Vagina (tissue), 2 donors: ENCODE data around the gene FCHO2. TPM values are rescaled to one million over a fixed set of nuclear protein-coding genes. Genes with fewer than 3 reads are reported as not detected.

ENCODE experiments used
- DNase-seq, 2 donors: peaks; one replicate each; pipeline ENCODE4 v3.0.0-alpha.2; 2017; ENCODE audit errors: extremely low spot score in 2 of 2
- H3K27ac ChIP-seq: fragments of 200-600 bp; sonication (generic); one replicate; pipeline ENCODE4 v1.5.1; 2019
- H3K27me3 ChIP-seq: fragments of 200-600 bp; sonication (generic); one replicate; pipeline ENCODE4 v1.5.1; 2019
- H3K36me3 ChIP-seq, 2 donors: fragments of 200-600 bp; sonication (generic); one replicate each; pipeline ENCODE4 v1.5.1; 2017 to 2019
- H3K4me1 ChIP-seq: fragments of 200-600 bp; sonication (generic); one replicate; pipeline ENCODE4 v1.5.1; 2019
- H3K4me3 ChIP-seq, 2 donors: fragments of 200-600 bp; sonication (generic); 1 replicate in 1 of 2; 2 replicates in 1 of 2; pipeline ENCODE4 v1.5.1; 2016 to 2019
- H3K9me3 ChIP-seq: fragments of 200-600 bp; sonication (generic); one replicate; pipeline ENCODE4 v1.5.1; 2019
- CTCF ChIP-seq, 3 experiments: fragments of 450-650 bp in 2 of 3; fragments of 200-600 bp in 1 of 3; sonication (generic) in 1 of 3; IDR thresholded peaks; one replicate each; pipeline ENCODE4 v1.5.1; 2017 to 2019; ENCODE audit warnings: antibody characterized with exemption in 3 of 3, mild to moderate bottlenecking in 2 of 3, moderate library complexity in 2 of 3
- POLR2A ChIP-seq, 2 donors: fragments of 450-650 bp; IDR thresholded peaks; one replicate each; pipeline ENCODE4 v1.6.1; 2017; ENCODE audit warnings: antibody characterized with exemption in 2 of 2, mild to moderate bottlenecking in 2 of 2, moderate library complexity in 2 of 2
- POLR2AphosphoS5 ChIP-seq, 2 donors: sonication (generic); formaldehyde crosslinking; IDR thresholded peaks; one replicate each; pipeline ENCODE4 v1.9.0; 2017; ENCODE audit warnings: antibody characterized with exemption in 2 of 2, mild to moderate bottlenecking in 2 of 2, low read depth in 1 of 2; ENCODE audit not compliant: insufficient read depth in 1 of 2
- intact Hi-C: fragments of 100-400 bp; cut with DNase I; formaldehyde crosslinking; loops from one replicate; pipeline ENCODE4 v1.15.1; 2023
- total RNA-seq: library from RNA; depleted of rRNA; stranded (reverse); fragments of >200 nt; gene quantifications from one replicate; pipeline ENCODE4 v1.2.3, GENCODE V29; 2016

The FCHO2 gene
- total RNA-seq, 1 donor from 2014 or later, result 32.9 TPM

- no peak overlapping the region for H3K4me3 ChIP-seq
- no peaks in the 10 kb centered on the region for H3K27me3 ChIP-seq
- TF ChIP-seq POLR2AphosphoS5 (IDR thresholded peaks at IDR 0.05; ENCODE audit: insufficient read depth in 1 of 2, low read depth in 1 of 2) (no peak), POLR2A (IDR thresholded peaks at IDR 0.05) (no peak), CTCF (IDR thresholded peaks at IDR 0.05) (no peak)
- DNase-seq, result no peak
- intact Hi-C loops, result no loop called here
- H3K4me1 ChIP-seq, result no peaks in the 10 kb centered on the region
- H3K9me3 ChIP-seq, result no peaks in the 10 kb centered on the region
- peaks cover 0 to 29% of the 10 kb centered on the region in 2 donors for H3K36me3 ChIP-seq
- H3K27ac ChIP-seq, result no peak overlapping the region
Observed at GRCh38 chr5:73039082-73039481, 83.2 kb downstream of the FCHO2 start.

- TF ChIP-seq CTCF (IDR thresholded peaks at IDR 0.05), result no peak
- TF ChIP-seq POLR2A (IDR thresholded peaks at IDR 0.05), result no peak
- TF ChIP-seq POLR2AphosphoS5 (IDR thresholded peaks at IDR 0.05; ENCODE audit: insufficient read depth in 1 of 2, low read depth in 1 of 2), result no peak
- no peaks in the 10 kb centered on the region for H3K9me3 ChIP-seq
- intact Hi-C loops, result no loop called here
- peaks cover 0 to 5% of the 10 kb centered on the region in 2 donors for H3K36me3 ChIP-seq
- no peaks in the 10 kb centered on the region for H3K4me1 ChIP-seq
- no peak overlapping the region for H3K27ac ChIP-seq
- no peak overlapping the region for H3K4me3 ChIP-seq
- DNase-seq, result no peak
- H3K27me3 ChIP-seq, result no peaks in the 10 kb centered on the region
Observed at GRCh38 chr5:73042993-73043392, 87.2 kb downstream of the FCHO2 start.

GRCh38 chr5:73044546-73044945, 88.7 kb downstream of the FCHO2 start:
- Histone ChIP-seq H3K27me3 (no peaks in the 10 kb centered on the region), H3K9me3 (no peaks in the 10 kb centered on the region), H3K4me1 (no peaks in the 10 kb centered on the region), H3K36me3 (no peaks in the 10 kb centered on the region), H3K27ac (no peak overlapping the region), H3K4me3 (no peak overlapping the region)
- intact Hi-C loops, result no loop called here
- no peak for DNase-seq
- no peak for TF ChIP-seq CTCF (IDR thresholded peaks at IDR 0.05)
- no peak for TF ChIP-seq POLR2AphosphoS5 (IDR thresholded peaks at IDR 0.05; ENCODE audit: insufficient read depth in 1 of 2, low read depth in 1 of 2)
- TF ChIP-seq POLR2A (IDR thresholded peaks at IDR 0.05), result no peak

- Histone ChIP-seq H3K36me3 (no peaks in the 10 kb centered on the region), H3K4me1 (no peaks in the 10 kb centered on the region), H3K27me3 (no peaks in the 10 kb centered on the region), H3K27ac (no peak overlapping the region), H3K9me3 (no peaks in the 10 kb centered on the region), H3K4me3 (no peak overlapping the region)
- intact Hi-C loops, result no loop called here
- TF ChIP-seq POLR2AphosphoS5 (IDR thresholded peaks at IDR 0.05; ENCODE audit: insufficient read depth in 1 of 2, low read depth in 1 of 2) (no peak), POLR2A (IDR thresholded peaks at IDR 0.05) (no peak), CTCF (IDR thresholded peaks at IDR 0.05) (no peak)
- no peak for DNase-seq
Observed at GRCh38 chr5:73045623-73046022, 89.8 kb downstream of the FCHO2 start.

- no peaks in the 10 kb centered on the region for H3K9me3 ChIP-seq
- H3K27ac ChIP-seq, result no peak overlapping the region
- H3K4me3 ChIP-seq, result no peak overlapping the region
- no peaks in the 10 kb centered on the region for H3K4me1 ChIP-seq
- TF ChIP-seq POLR2AphosphoS5 (IDR thresholded peaks at IDR 0.05; ENCODE audit: insufficient read depth in 1 of 2, low read depth in 1 of 2), result no peak
- no peak for TF ChIP-seq CTCF (IDR thresholded peaks at IDR 0.05)
- TF ChIP-seq POLR2A (IDR thresholded peaks at IDR 0.05), result no peak
- H3K36me3 ChIP-seq, result peaks cover 0 to 8% of the 10 kb centered on the region in 2 donors
- intact Hi-C loops, result no loop called here
- DNase-seq, result no peak
- H3K27me3 ChIP-seq, result no peaks in the 10 kb centered on the region
Observed at GRCh38 chr5:73061593-73061992, 105.8 kb downstream of the FCHO2 start.
